Mesenchymal stem cell (in vitro differentiated cells and primary cell): ENCODE results near the gene SNX8.

Source experiments
- DNase-seq: peaks from one replicate; pipeline ENCODE4 v3.0.0-alpha.2; 2013
- H2AFZ ChIP-seq: one replicate; pipeline ENCODE4 v1.6.1; 2013; ENCODE audit warnings: low read depth, mild to moderate bottlenecking, control low read depth, inconsistent platforms, low read length, moderate library complexity
- H2AK5ac ChIP-seq: 2 replicates; pipeline ENCODE4 v1.6.1; 2013; ENCODE audit warnings: low read length, moderate library complexity, mild to moderate bottlenecking, inconsistent platforms; ENCODE audit not compliant: severe bottlenecking
- H2BK120ac ChIP-seq: one replicate; pipeline ENCODE4 v1.6.1; 2013; ENCODE audit warnings: low read depth, mild to moderate bottlenecking, inconsistent platforms, low read length, moderate library complexity
- H2BK12ac ChIP-seq, 2 experiments: one replicate each; pipeline ENCODE4 v1.6.1; 2013; ENCODE audit warnings: inconsistent platforms in 2 of 2, low read length in 2 of 2, mild to moderate bottlenecking in 2 of 2, moderate library complexity in 2 of 2, control low read depth in 1 of 2
- H2BK15ac ChIP-seq: one replicate; pipeline ENCODE4 v1.6.1; 2013; ENCODE audit warnings: mild to moderate bottlenecking, low read depth, inconsistent platforms; ENCODE audit not compliant: poor library complexity, severe bottlenecking
- H2BK5ac ChIP-seq: 2 replicates; pipeline ENCODE4 v1.6.1; 2013; ENCODE audit warnings: low read depth, mild to moderate bottlenecking, low read length, control low read depth, inconsistent platforms; ENCODE audit not compliant: poor library complexity, severe bottlenecking
- H3K14ac ChIP-seq, 2 experiments: one replicate each; pipeline ENCODE4 v1.6.1; 2013; ENCODE audit warnings: inconsistent platforms in 2 of 2, low read length in 2 of 2, control low read depth in 1 of 2, mild to moderate bottlenecking in 1 of 2, moderate library complexity in 1 of 2
- H3K18ac ChIP-seq, 2 experiments: one replicate each; pipeline ENCODE4 v1.6.1; 2013; ENCODE audit warnings: inconsistent platforms in 2 of 2, low read length in 2 of 2, control low read depth in 1 of 2, low read depth in 1 of 2, mild to moderate bottlenecking in 1 of 2
- H3K23ac ChIP-seq, 2 experiments: one replicate each; pipeline ENCODE4 v1.6.1; 2013; ENCODE audit warnings: inconsistent platforms in 2 of 2, low read length in 2 of 2, mild to moderate bottlenecking in 2 of 2, moderate library complexity in 2 of 2, control low read depth in 1 of 2
- H3K27ac ChIP-seq: 2 replicates; pipeline ENCODE4 v1.5.1; 2013; ENCODE audit warnings: mild to moderate bottlenecking, moderate library complexity, low read length, control low read depth, inconsistent platforms; ENCODE audit not compliant: poor library complexity, severe bottlenecking
- H3K27me3 ChIP-seq, 2 experiments: 2 replicates each; pipeline versions ENCODE4 v1.6.1 to v1.7.0; 2013; ENCODE audit warnings: low read length in 2 of 2, mild to moderate bottlenecking in 2 of 2, moderate library complexity in 2 of 2, control low read depth in 1 of 2, inconsistent platforms in 1 of 2; ENCODE audit not compliant: control insufficient read depth in 1 of 2, insufficient read depth in 1 of 2
- H3K36me3 ChIP-seq, 2 experiments: 2 replicates each; pipeline versions ENCODE4 v1.6.1 to v1.7.0; 2013; ENCODE audit warnings: low read length in 2 of 2, control low read depth in 1 of 2, inconsistent platforms in 1 of 2, low read depth in 1 of 2, mild to moderate bottlenecking in 1 of 2; ENCODE audit not compliant: insufficient read depth in 2 of 2, control insufficient read depth in 1 of 2
- H3K4ac ChIP-seq, 2 experiments: one replicate each; pipeline ENCODE4 v1.6.1; 2013; ENCODE audit warnings: inconsistent platforms in 2 of 2, low read length in 2 of 2, mild to moderate bottlenecking in 2 of 2, moderate library complexity in 2 of 2, control low read depth in 1 of 2, low read depth in 1 of 2
- H3K4me1 ChIP-seq: 2 replicates; pipeline ENCODE4 v1.6.1; 2013; ENCODE audit warnings: low read depth, low read length, control low read depth; ENCODE audit not compliant: control insufficient read depth, insufficient read depth
- H3K4me2 ChIP-seq: 2 replicates; pipeline ENCODE4 v1.6.1; 2013; ENCODE audit warnings: low read length, mild to moderate bottlenecking, inconsistent platforms; ENCODE audit not compliant: poor library complexity, severe bottlenecking
- H3K4me3 ChIP-seq, 2 experiments: 2 replicates each; pipeline versions ENCODE4 v1.5.1 to v1.7.0; 2013; ENCODE audit warnings: low read length in 2 of 2, mild to moderate bottlenecking in 2 of 2, control low read depth in 1 of 2, low read depth in 1 of 2; ENCODE audit not compliant: insufficient read depth in 1 of 2
- H3K79me1 ChIP-seq: replicated peaks from 2 replicates; pipeline ENCODE4 v1.6.1; 2013; ENCODE audit warnings: mild to moderate bottlenecking, control low read depth, low read length, inconsistent platforms; ENCODE audit not compliant: poor library complexity, severe bottlenecking
- H3K9ac ChIP-seq: 2 replicates; pipeline ENCODE4 v1.7.0; 2013; ENCODE audit warnings: mild to moderate bottlenecking, low read length, moderate library complexity
- H3K9me3 ChIP-seq: 2 replicates; pipeline ENCODE4 v1.7.0; 2013; ENCODE audit warnings: mild to moderate bottlenecking, low read length; ENCODE audit not compliant: control insufficient read depth
- H4K8ac ChIP-seq: one replicate; pipeline ENCODE4 v1.6.1; 2013; ENCODE audit warnings: inconsistent platforms, mild to moderate bottlenecking, low read length, moderate library complexity
- H4K91ac ChIP-seq: one replicate; pipeline ENCODE4 v1.6.1; 2013; ENCODE audit warnings: mild to moderate bottlenecking, low read length, inconsistent platforms
- WGBS: methylation state at CpG from one replicate; pipeline ENCODE4 v1.1.7; 2013; ENCODE audit warnings: mixed read lengths; 5-methylcytosine and 5-hydroxymethylcytosine counted together

The SNX8 gene

DNA sequence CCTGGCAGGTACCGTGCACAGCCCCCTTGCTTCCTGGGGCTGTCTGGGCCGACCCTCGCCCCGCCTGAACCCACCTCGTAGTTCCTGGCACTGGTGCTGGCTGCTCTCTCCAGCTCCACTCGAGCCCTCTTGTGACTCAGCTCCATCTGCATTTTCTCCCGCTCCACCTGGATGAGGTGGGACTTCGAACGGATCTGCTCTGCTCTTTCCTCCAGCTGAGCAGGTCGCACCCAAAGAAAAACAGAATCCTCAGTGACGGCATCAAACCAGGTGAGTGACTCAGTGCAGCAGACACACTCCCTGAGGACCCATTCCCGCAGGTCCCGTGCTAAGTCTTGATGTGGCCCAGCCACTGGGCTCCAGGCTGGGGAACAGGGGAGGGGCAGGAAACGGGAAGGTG, 88.9 kb downstream of the SNX8 start:
- Histone ChIP-seq H2BK12ac (no peak overlapping the region), H3K4ac (no peak overlapping the region), H2BK120ac (no peak overlapping the region), H3K9me3 (no peaks in the 10 kb centered on the region), H3K23ac (no peak overlapping the region), H4K8ac (no peak overlapping the region), H3K4me1 (peaks cover 1% of the 10 kb centered on the region), H2BK5ac (no peak overlapping the region), H3K27ac (no peak overlapping the region), H3K36me3 (peaks cover 63 to 94% of the 10 kb centered on the region in 2 experiments), H2BK15ac (no peak overlapping the region), H3K18ac (no peak overlapping the region), H4K91ac (no peak overlapping the region), H3K4me3 (no peak overlapping the region), H3K4me2 (no peak overlapping the region), H2AFZ (no peak overlapping the region), H3K14ac (no peak overlapping the region), H3K27me3 (no peaks in the 10 kb centered on the region), H3K79me1 (peaks cover 74% of the 10 kb centered on the region), H2AK5ac (no peak overlapping the region), H3K9ac (no peak overlapping the region)
- WGBS: 93% methylated on average over 14 of the region's 14 CpGs
- DNase-seq: no peak

DNA sequence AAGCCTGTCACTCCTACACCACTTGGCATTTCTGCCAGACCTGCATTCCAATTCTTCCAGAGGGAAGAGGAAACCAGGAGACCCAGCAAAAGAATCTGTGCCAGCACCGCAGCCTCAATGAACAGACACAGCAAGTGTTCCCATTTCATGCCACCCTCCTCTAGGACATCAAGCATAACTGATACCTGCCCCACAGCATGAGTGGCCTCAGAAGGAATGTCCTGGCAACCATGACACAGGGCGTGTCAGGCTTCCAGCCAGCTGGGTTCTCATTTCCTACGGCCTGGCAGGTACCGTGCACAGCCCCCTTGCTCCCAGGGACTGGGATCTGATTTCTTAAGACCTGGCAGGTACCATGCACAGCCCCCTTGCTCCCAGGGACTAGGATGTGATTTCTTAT, 89.3 kb downstream of the SNX8 start:
- H3K4me1 ChIP-seq: peaks cover 2% of the 10 kb centered on the region
- H3K79me1 ChIP-seq: peaks cover 74% of the 10 kb centered on the region
- H3K27me3 ChIP-seq: no peaks in the 10 kb centered on the region
- no peak overlapping the region for H2BK15ac ChIP-seq
- no peak overlapping the region for H3K9ac ChIP-seq
- no peak overlapping the region for H3K18ac ChIP-seq
- DNase-seq: no peak
- no peak overlapping the region for H2AK5ac ChIP-seq
- no peak overlapping the region for H3K4ac ChIP-seq
- no peak overlapping the region for H2AFZ ChIP-seq
- H3K4me3 ChIP-seq: no peak overlapping the region
- H4K8ac ChIP-seq: no peak overlapping the region
- H3K27ac ChIP-seq: no peak overlapping the region
- H2BK12ac ChIP-seq: no peak overlapping the region
- H3K14ac ChIP-seq: no peak overlapping the region
- no peak overlapping the region for H2BK120ac ChIP-seq
- no peak overlapping the region for H2BK5ac ChIP-seq
- no peak overlapping the region for H3K23ac ChIP-seq
- no peaks in the 10 kb centered on the region for H3K9me3 ChIP-seq
- no peak overlapping the region for H3K4me2 ChIP-seq
- no peak overlapping the region for H4K91ac ChIP-seq
- 78% methylated on average over 4 of the region's 4 CpGs for WGBS
- H3K36me3 ChIP-seq: peaks cover 65 to 94% of the 10 kb centered on the region in 2 experiments

DNA sequence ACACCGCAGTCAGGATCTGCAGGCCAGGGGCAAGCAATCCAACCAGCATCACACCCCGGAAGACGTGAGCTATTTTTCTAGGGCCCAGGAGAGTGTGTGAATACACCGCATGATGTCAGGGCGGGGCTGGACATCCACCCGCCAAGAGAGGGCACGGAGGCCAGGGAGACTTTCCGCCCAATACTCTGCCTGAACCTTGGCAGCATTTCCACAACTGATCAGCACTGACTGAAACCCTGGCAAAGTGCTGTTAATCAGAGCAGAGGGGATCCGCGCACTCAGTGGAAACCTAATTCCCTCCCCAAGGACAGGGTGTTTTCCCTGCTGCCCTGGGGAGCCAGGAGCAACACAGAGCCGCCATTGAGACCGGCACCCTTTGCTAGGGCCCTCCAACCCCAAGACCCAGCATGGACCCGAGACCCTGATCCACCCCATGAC, 89.7 kb downstream of the SNX8 start:
- no peak overlapping the region for H3K9ac ChIP-seq
- H2BK120ac ChIP-seq: no peak overlapping the region
- no peak overlapping the region for H2BK12ac ChIP-seq
- no peak overlapping the region for H3K4me3 ChIP-seq
- no peak overlapping the region for H3K4me2 ChIP-seq
- WGBS: 95% methylated on average over 13 of the region's 13 CpGs
- no peak overlapping the region for H3K4ac ChIP-seq
- no peak overlapping the region for H2BK5ac ChIP-seq
- H3K4me1 ChIP-seq: peaks cover 3% of the 10 kb centered on the region
- H3K9me3 ChIP-seq: no peaks in the 10 kb centered on the region
- H3K14ac ChIP-seq: no peak overlapping the region
- no peak overlapping the region for H3K27ac ChIP-seq
- H2BK15ac ChIP-seq: no peak overlapping the region
- no peak overlapping the region for H2AFZ ChIP-seq
- H2AK5ac ChIP-seq: no peak overlapping the region
- DNase-seq: no peak
- peaks cover 73% of the 10 kb centered on the region for H3K79me1 ChIP-seq
- H3K27me3 ChIP-seq: no peaks in the 10 kb centered on the region
- no peak overlapping the region for H3K23ac ChIP-seq
- H4K8ac ChIP-seq: no peak overlapping the region
- no peak overlapping the region for H4K91ac ChIP-seq
- H3K18ac ChIP-seq: no peak overlapping the region
- peaks cover 63 to 92% of the 10 kb centered on the region in 2 experiments for H3K36me3 ChIP-seq

DNA sequence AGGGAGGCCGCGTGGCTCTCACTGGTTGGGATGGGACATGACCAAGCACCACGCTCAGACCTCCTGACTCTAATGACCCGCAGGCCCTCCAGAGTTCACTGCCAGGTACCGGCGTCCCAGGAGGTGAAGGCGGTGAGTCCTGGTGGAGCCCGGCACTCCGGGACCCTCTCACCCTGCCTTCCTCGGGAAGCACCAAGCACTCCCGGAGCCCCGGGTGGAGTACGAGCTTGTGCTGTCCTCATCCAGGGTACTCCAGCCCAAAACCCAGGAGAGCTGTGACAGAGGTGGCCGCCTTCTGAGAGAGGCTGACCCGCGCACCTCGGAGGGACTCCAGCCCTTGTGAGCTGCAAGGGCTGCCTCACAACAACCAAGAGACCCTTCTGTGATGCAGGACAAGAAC, 90.9 kb downstream of the SNX8 start:
- H3K4ac ChIP-seq: no peak overlapping the region
- peaks cover 69% of the 10 kb centered on the region for H3K79me1 ChIP-seq
- H3K18ac ChIP-seq: no peak overlapping the region
- H3K14ac ChIP-seq: no peak overlapping the region
- H2BK120ac ChIP-seq: no peak overlapping the region
- H2BK5ac ChIP-seq: no peak overlapping the region
- H3K4me1 ChIP-seq: peaks cover 3% of the 10 kb centered on the region
- no peak overlapping the region for H4K91ac ChIP-seq
- no peak overlapping the region for H3K4me3 ChIP-seq
- DNase-seq: no peak
- no peaks in the 10 kb centered on the region for H3K27me3 ChIP-seq
- no peak overlapping the region for H2BK15ac ChIP-seq
- H3K36me3 ChIP-seq: peaks cover 59 to 92% of the 10 kb centered on the region in 2 experiments
- WGBS: 97% methylated on average over 17 of the region's 17 CpGs
- H2AK5ac ChIP-seq: no peak overlapping the region
- H3K23ac ChIP-seq: no peak overlapping the region
- H3K27ac ChIP-seq: no peak overlapping the region
- H4K8ac ChIP-seq: no peak overlapping the region
- no peaks in the 10 kb centered on the region for H3K9me3 ChIP-seq
- H3K4me2 ChIP-seq: no peak overlapping the region
- no peak overlapping the region for H2AFZ ChIP-seq
- no peak overlapping the region for H2BK12ac ChIP-seq
- H3K9ac ChIP-seq: no peak overlapping the region
